Measurements from ENCODE around the gene BICDL1.

Gene BICDL1

GRCh38 chr12:119988472-119989360 lies at the start of gene BICDL1:
BICDL1 (plus strand) TSS chr12:119989236; CDS start chr12:119989869, 633 bp downstream.
- Mint-ChIP-seq H3K4me3 (peak within 1 kb of the TSS; percentile 84), H3K36me3 (ENCODE audit: low read depth) (no peaks in the 10 kb centered on the region), H3K27ac (no peak within 1 kb of the TSS), H3K9me3 (no peaks in the 10 kb centered on the region), H3K4me1 (peaks cover 13% of the 10 kb centered on the region), H3K27me3 (ENCODE audit: low read depth, poor library complexity) (peaks cover 82% of the 10 kb centered on the region)
- DNase-seq: peak; percentile 85
- no peak for TF ChIP-seq CTCF (IDR thresholded peaks at IDR 0.05)

- Mint-ChIP-seq H3K4me1 (no peaks in the 10 kb centered on the region), H3K27ac (no peak overlapping the region), H3K9me3 (no peaks in the 10 kb centered on the region), H3K4me3 (no peak overlapping the region), H3K36me3 (ENCODE audit: low read depth) (no peaks in the 10 kb centered on the region), H3K27me3 (ENCODE audit: low read depth, poor library complexity) (peaks cover 14% of the 10 kb centered on the region)
- TF ChIP-seq CTCF (IDR thresholded peaks at IDR 0.05): no peak
- DNase-seq: no peak
These were observed 48.1 kb upstream of the BICDL1 start for GRCh38 chr12:119940897-119941296.

GRCh38 chr12:119942386-119942785 lies 46.6 kb upstream of the BICDL1 start:
- DNase-seq: no peak
- no peak overlapping the region for H3K27ac Mint-ChIP-seq
- H3K4me1 Mint-ChIP-seq: no peaks in the 10 kb centered on the region
- no peaks in the 10 kb centered on the region for H3K9me3 Mint-ChIP-seq
- TF ChIP-seq CTCF (IDR thresholded peaks at IDR 0.05): no peak
- peaks cover 14% of the 10 kb centered on the region for H3K27me3 Mint-ChIP-seq (ENCODE audit: low read depth, poor library complexity)
- H3K36me3 Mint-ChIP-seq (ENCODE audit: low read depth): no peaks in the 10 kb centered on the region
- no peak overlapping the region for H3K4me3 Mint-ChIP-seq

GRCh38 chr12:119946213-119946612 lies 42.8 kb upstream of the BICDL1 start:
- no peak overlapping the region for H3K27ac Mint-ChIP-seq
- peaks cover 12% of the 10 kb centered on the region for H3K4me1 Mint-ChIP-seq
- no peak for TF ChIP-seq CTCF (IDR thresholded peaks at IDR 0.05)
- H3K9me3 Mint-ChIP-seq: no peaks in the 10 kb centered on the region
- H3K27me3 Mint-ChIP-seq (ENCODE audit: low read depth, poor library complexity): peaks cover 20% of the 10 kb centered on the region
- no peaks in the 10 kb centered on the region for H3K36me3 Mint-ChIP-seq (ENCODE audit: low read depth)
- H3K4me3 Mint-ChIP-seq: no peak overlapping the region
- DNase-seq: no peak

GRCh38 chr12:119949145-119949544 lies 39.9 kb upstream of the BICDL1 start:
- H3K9me3 Mint-ChIP-seq: no peaks in the 10 kb centered on the region
- no peak overlapping the region for H3K27ac Mint-ChIP-seq
- peaks cover 16% of the 10 kb centered on the region for H3K27me3 Mint-ChIP-seq (ENCODE audit: low read depth, poor library complexity)
- H3K4me3 Mint-ChIP-seq: no peak overlapping the region
- no peak for DNase-seq
- TF ChIP-seq CTCF (IDR thresholded peaks at IDR 0.05): no peak
- H3K4me1 Mint-ChIP-seq: peaks cover 12% of the 10 kb centered on the region
- no peaks in the 10 kb centered on the region for H3K36me3 Mint-ChIP-seq (ENCODE audit: low read depth)

GRCh38 chr12:119949594-119949993 lies 39.4 kb upstream of the BICDL1 start:
- Mint-ChIP-seq H3K27me3 (ENCODE audit: low read depth, poor library complexity) (peaks cover 15% of the 10 kb centered on the region), H3K4me1 (peaks cover 12% of the 10 kb centered on the region), H3K36me3 (ENCODE audit: low read depth) (no peaks in the 10 kb centered on the region), H3K9me3 (no peaks in the 10 kb centered on the region), H3K27ac (no peak overlapping the region), H3K4me3 (no peak overlapping the region)
- no peak for TF ChIP-seq CTCF (IDR thresholded peaks at IDR 0.05)
- DNase-seq: no peak

Data from nephron progenitor cell (in vitro differentiated cells).